HG03025 (cell line): ENCODE results near the gene SLC7A9.
"Not testable (repeated sequence)": the region's sequence is repeated elsewhere in the genome, so short reads cannot be mapped to it uniquely, and the experiment has no call there.

Source experiments
- ATAC-seq: cut with Tn5 transposase; IDR thresholded peaks from one replicate; pipeline ENCODE4 v1.9.1; 2021; ENCODE audit warnings: mild to moderate bottlenecking, moderate library complexity; ENCODE audit not compliant: unreplicated experiment, low FRiP score

The SLC7A9 gene

DNA sequence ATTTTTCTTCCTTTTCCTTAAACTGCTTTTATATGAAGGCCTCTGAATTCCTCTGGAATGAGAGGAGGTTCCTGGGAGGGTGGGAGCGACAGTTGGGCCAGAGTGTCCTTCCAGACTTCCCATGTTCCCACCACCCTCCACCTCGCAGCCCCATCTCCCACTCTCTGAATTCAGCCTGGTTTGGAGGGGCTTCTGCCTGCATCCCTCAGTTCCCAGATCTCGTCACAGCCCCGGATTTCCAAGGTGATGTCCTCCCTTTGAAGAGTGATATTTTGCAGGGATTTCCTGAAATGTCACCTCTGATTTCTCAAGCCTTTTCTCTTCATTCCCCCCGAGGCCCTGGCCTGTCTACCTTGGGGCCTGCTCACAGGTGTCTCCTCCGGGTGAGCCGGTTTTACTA lies 16.7 kb upstream of the SLC7A9 start:
- no peak for ATAC-seq

DNA sequence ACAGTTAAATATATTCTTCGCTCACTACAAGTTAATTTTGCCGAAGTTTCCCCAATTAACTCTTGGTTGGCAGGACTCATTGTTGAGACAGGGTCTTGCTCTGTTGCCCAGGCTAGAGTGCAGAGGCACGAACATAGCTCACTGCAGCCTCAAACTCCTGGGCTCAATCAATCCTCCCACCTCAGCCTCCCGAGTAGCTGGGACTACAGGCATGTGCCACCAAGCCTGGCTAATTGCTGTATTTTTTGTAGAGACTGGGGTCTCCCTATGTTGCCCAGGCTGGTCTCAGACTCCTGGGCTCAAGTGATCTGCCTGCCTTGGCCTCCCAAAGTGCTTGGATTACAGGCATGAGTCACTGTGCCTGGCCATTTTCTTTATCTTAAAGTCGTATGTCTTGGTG lies 15.7 kb upstream of the SLC7A9 start:
- ATAC-seq = not testable (repeated sequence)

DNA sequence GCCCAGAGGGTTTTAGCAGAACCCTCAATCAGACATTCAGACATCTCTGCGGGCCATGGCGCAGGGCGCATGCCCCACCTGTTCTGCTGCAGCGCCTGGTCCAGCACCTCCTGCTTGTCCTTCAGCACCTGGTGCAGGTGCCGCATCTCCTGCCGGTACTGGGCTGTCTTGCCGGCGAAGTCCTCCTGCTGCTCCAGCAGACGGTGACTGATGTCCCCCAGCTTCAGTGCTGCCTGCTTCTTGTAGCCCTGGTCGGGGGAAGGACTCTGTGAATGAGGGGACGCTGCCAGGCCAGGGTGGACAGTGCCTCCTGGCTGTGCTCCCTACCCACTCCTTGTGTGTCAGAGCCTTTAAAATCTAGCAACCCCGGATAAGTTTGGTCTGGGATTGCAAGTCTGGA lies 12.2 kb upstream of the SLC7A9 start:
- no peak for ATAC-seq

DNA sequence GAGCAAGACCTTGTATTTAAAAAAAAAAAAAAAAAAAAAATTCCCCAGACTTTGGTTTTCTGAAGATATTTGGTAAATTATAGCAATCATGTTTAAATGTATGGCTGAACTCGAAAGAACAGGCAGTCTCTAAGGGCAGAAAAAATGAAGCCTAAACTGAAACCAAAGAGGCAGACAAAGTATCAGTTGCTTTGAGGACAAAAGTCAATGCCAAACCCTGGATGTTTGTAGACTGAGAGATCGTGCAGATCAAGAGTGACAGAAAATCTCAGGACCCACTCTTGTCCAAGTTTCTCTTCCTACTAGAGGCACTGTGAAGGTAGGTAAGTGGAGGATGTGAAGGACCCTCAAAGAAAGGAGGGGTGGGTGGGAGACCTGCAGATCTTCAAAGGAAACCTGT lies 11.1 kb upstream of the SLC7A9 start:
- no peak for ATAC-seq

- ATAC-seq = no peak
Measured at GRCh38 chr19:32879741-32880140, 10.2 kb upstream of the SLC7A9 start.

GRCh38 chr19:32878988-32879387 lies 9.4 kb upstream of the SLC7A9 start:
- no peak for ATAC-seq

- ATAC-seq = no peak
Measured at GRCh38 chr19:32877977-32878745, 8.6 kb upstream of the SLC7A9 start.

DNA sequence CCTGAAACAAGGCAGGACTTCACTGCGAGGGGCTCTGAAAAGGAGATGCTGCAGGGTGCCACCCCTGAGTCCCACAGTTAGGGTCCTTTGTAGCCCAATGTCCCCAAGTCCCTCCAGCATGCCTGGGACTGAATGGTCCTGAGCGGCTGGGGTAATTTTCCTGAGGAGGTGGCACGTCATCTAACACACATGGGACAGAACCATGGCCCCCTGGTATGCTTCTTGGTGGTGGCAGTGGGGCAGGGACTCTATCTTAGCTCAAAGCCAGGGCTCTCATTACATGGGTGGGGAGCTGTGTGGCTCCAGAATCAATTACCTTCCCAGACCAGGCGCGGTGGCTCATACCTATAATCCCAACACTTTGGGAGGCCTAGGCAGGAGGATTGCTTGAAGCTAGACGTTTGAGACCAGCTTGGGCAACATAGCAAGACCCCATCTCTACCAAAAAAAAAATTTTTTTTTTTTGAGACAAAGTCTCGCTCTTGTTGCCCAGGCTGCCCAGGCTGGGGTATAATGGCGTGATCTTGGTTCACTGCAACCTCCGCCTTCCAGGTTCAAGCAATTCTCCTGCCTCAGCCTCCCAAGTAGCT lies 7.9 kb upstream of the SLC7A9 start:
- no peak for ATAC-seq

- no peak for ATAC-seq
Measured at GRCh38 chr19:32876919-32877285, 7.3 kb upstream of the SLC7A9 start.

DNA sequence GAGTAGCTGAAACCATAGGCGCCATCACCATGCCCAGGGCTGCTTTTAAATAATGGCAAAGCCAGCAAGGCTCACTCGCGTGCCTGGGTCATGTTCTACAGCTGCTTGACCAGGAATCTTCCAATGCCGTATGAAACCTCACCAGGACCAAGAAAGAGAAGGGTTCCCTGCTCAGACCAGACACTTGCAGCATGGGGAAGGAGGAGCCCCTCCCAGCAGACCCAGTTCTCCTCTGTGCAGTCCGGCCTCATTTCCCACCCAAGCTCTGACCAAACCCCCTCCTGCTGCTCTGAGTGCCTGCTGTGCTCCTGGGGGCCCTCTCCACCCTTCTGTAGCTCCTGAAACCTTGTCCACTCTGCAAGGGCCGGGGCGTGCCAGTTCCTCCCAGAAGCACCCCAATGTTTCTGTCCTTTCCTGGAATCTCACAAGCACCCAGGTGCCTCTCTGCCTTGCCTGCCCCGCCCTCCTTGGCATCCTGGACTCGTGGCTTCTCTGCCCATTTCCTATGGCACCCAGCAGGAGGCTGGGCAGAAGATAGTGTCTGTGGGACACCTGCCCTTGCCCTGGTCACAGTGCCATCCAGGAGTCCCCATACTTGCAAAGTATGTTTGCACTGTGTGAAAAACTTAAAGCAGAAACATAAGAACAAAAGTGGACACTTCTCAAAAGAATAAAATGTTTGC lies 6.8 kb upstream of the SLC7A9 start:
- no peak for ATAC-seq

GRCh38 chr19:32875428-32875827 lies 5.9 kb upstream of the SLC7A9 start:
- ATAC-seq = no peak

DNA sequence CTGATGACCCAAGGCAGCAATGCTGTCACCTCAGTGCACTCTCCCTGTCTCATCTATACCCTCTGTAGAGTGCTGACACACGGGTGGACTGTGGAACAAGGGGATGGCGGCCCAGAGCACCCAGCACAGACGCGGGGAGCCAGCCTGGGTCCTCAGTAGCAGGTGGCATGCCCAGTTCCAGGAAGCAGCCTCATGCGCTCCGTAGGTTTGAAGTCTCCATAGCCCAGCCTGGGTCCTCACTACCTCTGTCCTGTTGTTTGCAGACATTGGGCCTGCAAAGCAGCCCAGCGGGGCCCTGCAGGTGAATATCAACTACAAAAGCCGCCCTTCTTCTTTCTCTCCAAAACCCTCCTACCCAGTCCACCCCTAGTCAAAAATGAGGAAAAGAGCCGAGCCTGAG lies 5.0 kb upstream of the SLC7A9 start:
- ATAC-seq = no peak

DNA sequence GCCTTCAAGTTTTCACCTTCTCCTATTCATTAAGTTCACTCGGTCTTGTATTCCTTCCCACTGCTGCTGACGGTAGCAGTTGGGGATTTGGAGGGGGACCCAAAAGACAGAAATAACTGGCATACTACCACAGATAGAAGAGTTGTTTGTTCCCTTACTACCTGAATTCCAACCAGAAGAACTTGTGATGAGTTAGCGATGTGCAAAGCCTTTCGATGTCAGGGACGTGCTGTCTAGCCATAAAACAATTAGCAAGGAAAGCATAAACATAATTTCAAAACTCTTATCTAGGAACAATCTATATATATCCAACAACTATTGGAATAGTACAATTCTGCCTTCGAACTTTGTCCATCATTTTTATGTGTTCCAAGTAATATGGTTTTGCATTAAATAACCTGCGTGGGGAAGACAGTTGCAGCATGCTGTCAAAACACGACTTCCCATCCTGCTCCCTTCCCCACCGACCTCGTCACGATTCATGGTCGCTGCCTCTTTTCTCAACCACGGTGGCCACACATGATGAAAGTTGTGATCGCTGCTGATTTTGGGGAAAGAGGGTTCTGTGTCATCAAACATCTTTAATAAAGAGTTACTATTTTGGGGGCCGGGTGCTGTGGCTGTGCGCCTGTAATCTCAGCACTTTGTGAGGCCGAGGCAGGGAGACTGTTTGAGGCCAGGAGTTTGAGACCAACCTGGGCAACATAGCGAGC lies 3.8 kb upstream of the SLC7A9 start:
- ATAC-seq = no peak

- no peak for ATAC-seq
Measured at GRCh38 chr19:32872391-32872790, 2.8 kb upstream of the SLC7A9 start.

DNA sequence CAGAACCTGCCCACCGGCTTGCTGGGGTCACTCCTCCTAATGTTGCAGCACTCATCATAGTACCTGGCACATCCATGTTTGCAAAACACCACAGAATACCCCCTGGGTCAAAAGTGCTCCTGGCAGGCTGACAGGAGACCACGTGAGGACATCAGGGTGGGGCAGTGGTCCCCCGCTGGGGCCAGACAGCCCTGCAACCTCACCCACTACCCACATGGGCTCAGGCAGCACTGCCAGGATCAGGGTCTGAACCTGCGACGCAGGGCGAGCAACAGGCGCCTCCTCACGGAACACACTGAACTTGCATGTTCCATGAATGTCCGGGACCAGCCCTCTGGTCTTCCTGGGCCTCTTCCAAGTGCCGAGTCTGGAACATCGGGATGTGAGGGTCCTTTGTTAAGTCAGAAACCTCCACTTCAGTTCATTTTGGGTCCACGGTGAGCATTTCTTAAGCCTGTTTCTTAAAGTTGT lies 1.4 kb upstream of the SLC7A9 start:
- no peak for ATAC-seq

DNA sequence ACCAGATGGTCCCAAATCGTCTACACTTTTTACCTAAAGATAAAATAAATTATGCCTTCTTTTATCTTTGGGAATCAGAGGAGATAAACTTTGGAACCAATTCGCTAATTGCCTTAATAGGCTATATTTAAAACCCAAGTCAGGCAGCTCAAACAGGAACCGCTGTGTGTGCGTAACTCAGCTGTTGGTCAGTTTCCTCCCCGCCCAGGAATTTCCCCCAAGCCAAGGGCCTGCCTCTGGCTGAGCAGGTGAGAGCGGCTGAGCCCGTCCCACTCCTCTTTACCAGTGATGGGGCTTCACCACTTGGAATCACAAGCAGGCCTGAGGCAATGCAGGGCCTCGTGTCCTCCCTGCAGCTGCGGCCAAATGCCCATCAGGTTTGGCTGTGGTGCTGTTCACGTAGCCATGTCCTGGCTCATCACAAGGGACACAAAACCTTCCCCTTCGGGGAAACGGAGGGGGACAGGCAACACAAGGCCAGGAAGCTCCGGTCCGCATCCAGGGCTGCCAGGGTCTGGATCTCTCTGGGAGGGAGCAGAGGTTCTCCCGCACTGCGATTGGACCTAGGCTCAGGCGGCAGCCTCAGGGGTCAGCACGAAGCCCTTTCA lies 503 bp upstream of the SLC7A9 start:
- ATAC-seq = no peak

GRCh38 chr19:32868206-32868950 lies 1.2 kb downstream of the SLC7A9 start:
- no peak for ATAC-seq

DNA sequence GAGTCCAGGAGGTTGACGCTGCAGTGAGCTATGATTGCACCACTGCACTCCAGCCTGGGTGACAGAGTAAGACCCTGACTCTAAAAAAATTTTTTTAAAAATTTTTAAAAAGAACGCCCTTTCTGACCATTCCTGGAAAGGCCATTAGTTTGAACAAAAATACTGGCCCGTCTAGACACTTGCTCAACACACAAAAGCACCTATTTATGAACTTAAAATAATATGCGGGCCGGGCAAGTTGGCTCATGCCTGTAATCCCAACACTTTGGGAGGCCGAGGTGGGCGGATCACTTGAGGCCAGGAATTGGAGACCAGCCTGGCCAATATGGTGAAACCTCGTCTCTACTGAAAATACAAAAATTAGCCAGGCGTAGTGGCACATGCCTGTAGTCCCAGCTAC lies 2.1 kb downstream of the SLC7A9 start:
- ATAC-seq = not testable (repeated sequence)

DNA sequence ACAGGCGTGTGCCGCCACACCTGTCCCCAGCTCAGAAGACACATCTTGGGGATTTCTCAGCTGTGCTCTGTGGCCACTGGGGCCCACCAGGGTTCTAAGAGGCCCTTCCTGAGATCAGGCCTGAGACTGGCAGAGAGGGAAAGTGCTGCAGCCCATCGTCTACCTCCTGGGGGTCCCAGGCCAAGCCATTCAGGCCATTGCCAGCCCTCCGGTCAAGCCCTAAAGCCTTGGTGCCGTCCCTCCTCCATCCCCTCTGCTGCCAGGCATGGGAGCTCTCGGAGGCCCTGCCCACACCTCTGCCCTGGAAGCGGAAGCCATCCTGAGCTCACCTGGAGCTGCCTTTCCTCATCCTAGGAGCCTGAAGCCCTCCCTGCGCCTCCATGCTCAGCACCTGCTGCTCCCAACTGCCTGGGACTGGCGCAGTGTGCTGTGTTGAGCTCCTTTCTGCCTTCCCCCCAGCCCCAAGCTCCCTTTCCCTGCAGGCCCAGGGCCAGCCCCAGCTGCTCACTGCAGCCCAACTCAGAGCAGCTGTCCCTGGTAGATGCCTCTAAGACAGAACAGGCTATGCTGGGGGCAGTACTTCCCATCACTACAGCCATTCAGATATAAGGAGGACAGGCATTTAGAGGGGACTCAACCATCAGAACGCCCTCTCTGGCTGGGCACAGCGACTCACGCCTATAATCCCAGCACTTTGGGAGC lies 2.9 kb downstream of the SLC7A9 start:
- no peak for ATAC-seq
